ENCODE data around the gene TRABD2B.

- TF ChIP-seq CEBPZ (IDR thresholded peaks at IDR 0.05; ENCODE audit: low read length), result no peak
- no peak for TF ChIP-seq ZFP41 (CRISPR knock-in tag; IDR thresholded peaks at IDR 0.05; ENCODE audit: borderline replicate concordance)
- no peak for TF ChIP-seq ZFP36L2 (CRISPR knock-in tag; IDR thresholded peaks at IDR 0.05)
- TF ChIP-seq ZNF205 (CRISPR knock-in tag; IDR thresholded peaks at IDR 0.05), result no peak
- no peak for TF ChIP-seq ZNF766 (CRISPR knock-in tag; IDR thresholded peaks at IDR 0.05; ENCODE audit: borderline replicate concordance)
- no peak for TF ChIP-seq ZNF138 (CRISPR knock-in tag; IDR thresholded peaks at IDR 0.05; ENCODE audit: low read depth)
- no peak for TF ChIP-seq RAD21 (CRISPR knock-in tag; IDR thresholded peaks at IDR 0.05)
- TF ChIP-seq FOSL1 (CRISPR knock-in tag; IDR thresholded peaks at IDR 0.05; ENCODE audit: borderline replicate concordance), result no peak
Measured at GRCh38 chr1:47837056-47837830, 159.9 kb downstream of the TRABD2B start.
